ENCODE results near the gene GALNT12. TPM values are rescaled to one million over a fixed set of nuclear protein-coding genes. Genes with fewer than 3 reads are reported as not detected.

The GALNT12 gene
- total RNA-seq, 2 donors from 2014 or later = 9.0 to 10.2 TPM

DNA sequence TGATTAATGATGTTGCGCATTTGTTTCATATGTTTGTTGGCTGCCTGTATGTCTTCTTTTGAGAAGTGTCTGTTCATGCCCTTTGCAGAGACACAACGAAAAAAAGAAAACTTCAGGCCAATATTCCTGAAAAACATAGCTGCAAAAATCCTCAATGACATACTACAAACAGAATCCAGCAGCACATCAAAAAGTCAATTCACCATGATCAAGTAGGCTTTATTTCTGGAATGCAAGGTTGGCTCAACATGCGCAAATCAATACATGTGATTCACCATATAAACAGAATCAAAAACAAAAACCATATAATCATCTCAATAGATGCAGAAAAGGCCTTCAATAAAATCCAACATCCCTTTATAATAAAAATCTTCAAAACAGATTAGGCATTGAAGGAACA, 9.2 kb upstream of the GALNT12 start:
- Histone ChIP-seq H3K36me3 (no peaks in the 10 kb centered on the region), H3K27me3 (replicated peaks; ENCODE audit: insufficient read depth) (no peaks in the 10 kb centered on the region), H3K4me1 (replicated peaks) (no peaks in the 10 kb centered on the region), H3K4me3 (no peak overlapping the region), H3K27ac (no peak overlapping the region), H3K9me3 (no peaks in the 10 kb centered on the region)
- DNase-seq (ENCODE audit: low spot score) = no peak
- WGBS = 97% methylated on average over 3 of the region's 3 CpGs
- intact Hi-C loops (cut with DNase I) = no loop called here
- no peak for TF ChIP-seq POLR2A (IDR thresholded peaks at IDR 0.05)
- TF ChIP-seq, protein P1, sequence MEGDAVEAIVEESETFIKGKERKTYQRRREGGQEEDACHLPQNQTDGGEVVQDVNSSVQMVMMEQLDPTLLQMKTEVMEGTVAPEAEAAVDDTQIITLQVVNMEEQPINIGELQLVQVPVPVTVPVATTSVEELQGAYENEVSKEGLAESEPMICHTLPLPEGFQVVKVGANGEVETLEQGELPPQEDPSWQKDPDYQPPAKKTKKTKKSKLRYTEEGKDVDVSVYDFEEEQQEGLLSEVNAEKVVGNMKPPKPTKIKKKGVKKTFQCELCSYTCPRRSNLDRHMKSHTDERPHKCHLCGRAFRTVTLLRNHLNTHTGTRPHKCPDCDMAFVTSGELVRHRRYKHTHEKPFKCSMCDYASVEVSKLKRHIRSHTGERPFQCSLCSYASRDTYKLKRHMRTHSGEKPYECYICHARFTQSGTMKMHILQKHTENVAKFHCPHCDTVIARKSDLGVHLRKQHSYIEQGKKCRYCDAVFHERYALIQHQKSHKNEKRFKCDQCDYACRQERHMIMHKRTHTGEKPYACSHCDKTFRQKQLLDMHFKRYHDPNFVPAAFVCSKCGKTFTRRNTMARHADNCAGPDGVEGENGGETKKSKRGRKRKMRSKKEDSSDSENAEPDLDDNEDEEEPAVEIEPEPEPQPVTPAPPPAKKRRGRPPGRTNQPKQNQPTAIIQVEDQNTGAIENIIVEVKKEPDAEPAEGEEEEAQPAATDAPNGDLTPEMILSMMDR (IDR thresholded peaks at IDR 0.05) = no peak
- no peak for TF ChIP-seq POLR2AphosphoS5 (IDR thresholded peaks at IDR 0.05)

DNA sequence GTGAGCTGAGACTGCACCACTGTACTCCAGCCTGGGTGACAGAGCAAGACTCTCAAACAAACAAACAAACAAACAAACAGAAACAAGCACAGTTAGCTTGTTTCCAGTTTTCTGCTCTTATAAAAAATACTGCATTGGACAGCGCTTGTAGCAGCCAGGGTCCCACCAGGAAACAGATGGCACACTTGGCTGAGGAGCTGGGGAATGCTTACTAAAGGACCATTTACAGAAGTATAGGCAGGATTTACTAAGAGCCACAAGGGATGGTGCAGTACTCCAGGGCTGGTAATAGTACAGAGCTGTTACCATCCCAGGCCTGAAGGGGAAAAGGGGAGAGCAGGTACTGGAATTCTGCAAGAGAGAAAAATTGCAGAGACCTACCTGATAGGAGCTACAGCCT, 5.9 kb upstream of the GALNT12 start:
- WGBS = 95% methylated on average over 1 of the region's 1 CpG

DNA sequence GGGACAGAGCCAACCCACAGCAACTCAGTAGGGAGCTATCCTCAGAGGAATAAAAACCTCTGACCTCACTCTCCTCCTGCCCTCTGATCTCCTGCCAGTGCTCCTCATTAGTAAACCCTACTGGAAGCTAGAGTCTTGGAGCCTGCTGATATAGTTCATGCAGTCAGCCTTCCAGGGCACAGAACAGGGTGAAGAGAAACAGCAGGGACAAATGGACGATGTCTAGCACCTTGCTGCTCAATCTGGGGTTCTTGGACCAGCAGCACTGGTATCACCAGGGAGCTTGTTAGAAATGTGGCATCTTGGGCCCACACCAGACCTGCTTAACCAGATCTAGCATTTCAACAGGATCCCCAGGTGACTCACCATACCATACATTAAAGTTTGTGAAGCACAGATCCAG, 5.5 kb upstream of the GALNT12 start:
- Histone ChIP-seq H3K4me3 (no peak overlapping the region), H3K9me3 (no peaks in the 10 kb centered on the region), H3K4me1 (replicated peaks) (peaks cover 7% of the 10 kb centered on the region), H3K27me3 (replicated peaks; ENCODE audit: insufficient read depth) (no peaks in the 10 kb centered on the region), H3K36me3 (no peaks in the 10 kb centered on the region), H3K27ac (no peak overlapping the region)
- TF ChIP-seq POLR2A (IDR thresholded peaks at IDR 0.05) (no peak), POLR2AphosphoS5 (IDR thresholded peaks at IDR 0.05) (no peak)
- TF ChIP-seq, protein P1 (IDR thresholded peaks at IDR 0.05) = no peak
- WGBS = 94% methylated on average over 1 of the region's 1 CpG
- no peak for DNase-seq (ENCODE audit: low spot score)
- intact Hi-C loops (cut with DNase I) = no loop called here

More for the DNA sequence above, 5.9 kb upstream of the GALNT12 start:
- Histone ChIP-seq H3K9me3 (no peaks in the 10 kb centered on the region), H3K27ac (no peak overlapping the region), H3K27me3 (replicated peaks; ENCODE audit: insufficient read depth) (no peaks in the 10 kb centered on the region), H3K4me3 (no peak overlapping the region), H3K4me1 (replicated peaks) (peaks cover 7% of the 10 kb centered on the region), H3K36me3 (no peaks in the 10 kb centered on the region)
- intact Hi-C loops (cut with DNase I) = no loop called here
- TF ChIP-seq POLR2AphosphoS5 (IDR thresholded peaks at IDR 0.05) (no peak), POLR2A (IDR thresholded peaks at IDR 0.05) (no peak)
- TF ChIP-seq, protein P1 (IDR thresholded peaks at IDR 0.05) = no peak
- DNase-seq (ENCODE audit: low spot score) = no peak

DNA sequence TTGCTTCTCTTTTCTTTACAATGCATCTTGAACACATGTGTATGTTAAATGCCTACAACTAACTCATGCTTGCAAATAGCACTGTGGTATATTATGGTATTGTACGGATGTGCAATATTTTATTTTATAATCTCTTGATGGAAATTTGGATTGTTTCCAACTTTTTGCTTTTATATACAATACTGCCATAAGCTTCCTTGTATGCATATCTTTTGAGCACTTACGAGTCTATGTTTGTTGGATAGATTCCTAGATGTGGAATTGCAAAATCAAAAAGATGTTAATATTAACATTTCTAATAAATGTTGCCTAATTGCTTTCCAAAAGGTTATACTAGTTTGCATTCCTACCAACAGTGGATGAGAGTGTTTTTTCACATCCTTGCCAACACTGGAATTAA, 3.4 kb upstream of the GALNT12 start:
- Histone ChIP-seq H3K36me3 (no peaks in the 10 kb centered on the region), H3K27ac (no peak overlapping the region), H3K4me3 (no peak overlapping the region), H3K9me3 (no peaks in the 10 kb centered on the region), H3K4me1 (replicated peaks) (peaks cover 7% of the 10 kb centered on the region), H3K27me3 (replicated peaks; ENCODE audit: insufficient read depth) (no peaks in the 10 kb centered on the region)
- intact Hi-C loops (cut with DNase I) = no loop called here
- WGBS = 16% methylated on average over 2 of the region's 2 CpGs
- DNase-seq (ENCODE audit: low spot score) = no peak
- no peak for TF ChIP-seq POLR2A (IDR thresholded peaks at IDR 0.05)
- TF ChIP-seq, protein P1 (IDR thresholded peaks at IDR 0.05) = no peak
- no peak for TF ChIP-seq POLR2AphosphoS5 (IDR thresholded peaks at IDR 0.05)

DNA sequence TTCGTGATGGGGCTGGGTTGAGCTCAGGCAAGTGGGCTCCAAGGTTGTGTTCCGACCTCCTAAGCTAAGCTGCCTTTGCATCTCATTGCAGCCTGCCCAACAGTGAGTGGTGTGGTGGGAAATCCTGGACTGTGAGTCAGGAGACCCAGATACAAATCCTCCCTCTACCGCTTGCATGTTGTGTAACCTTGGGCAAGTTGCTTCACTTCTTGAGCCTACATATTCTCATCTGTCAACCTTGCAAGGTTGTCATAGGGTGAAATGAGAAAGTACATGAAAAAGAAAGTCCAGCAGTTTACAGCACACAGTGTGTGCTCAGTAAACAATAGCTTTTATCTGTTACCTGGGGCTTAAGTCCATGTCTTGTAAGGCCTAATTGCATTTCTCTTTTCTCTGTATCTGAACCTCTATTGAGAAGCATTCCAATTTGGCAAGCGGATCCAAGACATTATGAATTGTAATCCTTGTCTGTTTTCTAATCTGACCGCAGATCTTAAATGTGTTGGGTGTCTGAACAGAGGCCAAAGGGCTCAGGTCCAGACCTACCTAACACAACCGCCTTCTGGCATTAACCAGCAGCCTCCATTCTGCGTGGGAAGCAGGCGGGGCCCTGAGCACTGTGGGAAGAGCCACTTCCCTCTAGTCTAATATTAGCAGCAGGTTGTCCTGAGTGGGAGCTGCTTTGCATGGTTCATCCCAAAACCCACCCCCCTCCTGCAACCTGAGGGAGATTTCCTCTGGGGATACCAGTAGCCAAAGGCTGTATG, 1.8 kb upstream of the GALNT12 start:
- no peaks in the 10 kb centered on the region for H3K36me3 ChIP-seq
- peak; percentile 58 for DNase-seq (ENCODE audit: low spot score)
- intact Hi-C loops (cut with DNase I) = loop anchor here (5.0 kb wide), 1 partner anchor 42 kb away; no protein-coding TSS in a partner anchor
- peaks cover 7% of the 10 kb centered on the region for H3K4me1 ChIP-seq (replicated peaks)
- H3K4me3 ChIP-seq = no peak overlapping the region
- WGBS = 44% methylated on average over 8 of the region's 8 CpGs
- H3K27ac ChIP-seq = no peak overlapping the region
- TF ChIP-seq POLR2A (IDR thresholded peaks at IDR 0.05) (no peak), POLR2AphosphoS5 (IDR thresholded peaks at IDR 0.05) (peak; percentile 35)
- TF ChIP-seq, protein P1 (IDR thresholded peaks at IDR 0.05) = no peak
- H3K9me3 ChIP-seq = no peaks in the 10 kb centered on the region
- H3K27me3 ChIP-seq (replicated peaks; ENCODE audit: insufficient read depth) = no peaks in the 10 kb centered on the region

Measured in prostate gland (tissue), 2 donors.